ENCODE results near the gene RPS2.

GRCh38 chr16:1984347-1985225, 20.0 kb upstream of the RPS2 start:
- no peak for TF ChIP-seq CTCF (IDR thresholded peaks at IDR 0.05)
- no peak for TF ChIP-seq EP300 (IDR thresholded peaks at IDR 0.05)
- TF ChIP-seq POLR2AphosphoS5 (IDR thresholded peaks at IDR 0.05): no peak
